Measurements from ENCODE around the gene MYO5C.

DNA sequence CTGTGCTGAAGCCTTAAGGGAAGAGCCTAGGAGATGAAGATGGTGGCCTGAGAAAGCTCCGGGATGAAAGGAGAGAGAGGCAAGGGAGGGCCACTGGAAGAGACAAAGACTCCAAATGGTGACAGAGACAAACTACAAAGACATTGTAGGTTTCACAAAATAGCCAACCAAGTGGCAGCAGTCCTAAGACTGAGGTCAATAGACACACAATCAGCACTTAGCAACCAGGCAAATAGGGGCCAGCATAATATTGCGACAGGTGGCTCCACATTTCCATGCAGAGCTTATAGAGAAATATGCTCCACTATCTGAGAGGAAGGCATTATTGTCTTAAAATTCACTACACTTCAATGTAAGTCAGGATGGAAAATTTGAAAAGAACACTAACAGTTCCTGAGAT, 22.1 kb upstream of the MYO5C start:
- TF ChIP-seq, protein P1, sequence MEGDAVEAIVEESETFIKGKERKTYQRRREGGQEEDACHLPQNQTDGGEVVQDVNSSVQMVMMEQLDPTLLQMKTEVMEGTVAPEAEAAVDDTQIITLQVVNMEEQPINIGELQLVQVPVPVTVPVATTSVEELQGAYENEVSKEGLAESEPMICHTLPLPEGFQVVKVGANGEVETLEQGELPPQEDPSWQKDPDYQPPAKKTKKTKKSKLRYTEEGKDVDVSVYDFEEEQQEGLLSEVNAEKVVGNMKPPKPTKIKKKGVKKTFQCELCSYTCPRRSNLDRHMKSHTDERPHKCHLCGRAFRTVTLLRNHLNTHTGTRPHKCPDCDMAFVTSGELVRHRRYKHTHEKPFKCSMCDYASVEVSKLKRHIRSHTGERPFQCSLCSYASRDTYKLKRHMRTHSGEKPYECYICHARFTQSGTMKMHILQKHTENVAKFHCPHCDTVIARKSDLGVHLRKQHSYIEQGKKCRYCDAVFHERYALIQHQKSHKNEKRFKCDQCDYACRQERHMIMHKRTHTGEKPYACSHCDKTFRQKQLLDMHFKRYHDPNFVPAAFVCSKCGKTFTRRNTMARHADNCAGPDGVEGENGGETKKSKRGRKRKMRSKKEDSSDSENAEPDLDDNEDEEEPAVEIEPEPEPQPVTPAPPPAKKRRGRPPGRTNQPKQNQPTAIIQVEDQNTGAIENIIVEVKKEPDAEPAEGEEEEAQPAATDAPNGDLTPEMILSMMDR (IDR thresholded peaks at IDR 0.05) = no peak
- TF ChIP-seq POLR2AphosphoS5 (IDR thresholded peaks at IDR 0.05; ENCODE audit: low read depth, low read length) (no peak), TCF7L2 (IDR thresholded peaks at IDR 0.05; ENCODE audit: low read depth, low read length) (no peak), SIN3A (IDR thresholded peaks at IDR 0.05; ENCODE audit: borderline replicate concordance, insufficient read depth, low read depth, low read length) (no peak)

Data from Panc1 (cell line).